Activated T-cell treated with anti-CD3 and anti-CD28 coated beads, Interleukin-2, amount 50 U/mL, for 48 hours (primary cell): ENCODE measurements around the gene CACNA1E.

Experiments used
- DNase-seq, 2 experiments: peaks; one replicate each; pipeline ENCODE4 v3.0.0-alpha.2; 2020

Gene CACNA1E

GRCh38 chr1:181714428-181714827 is 231.1 kb downstream of the CACNA1E start:
- no peak for DNase-seq

GRCh38 chr1:181718034-181718433 is 234.7 kb downstream of the CACNA1E start:
- no peak for DNase-seq

- no peak for DNase-seq
These were observed 243.1 kb downstream of the CACNA1E start for GRCh38 chr1:181726320-181727012.

GRCh38 chr1:181730606-181731005 is 247.3 kb downstream of the CACNA1E start:
- no peak for DNase-seq

GRCh38 chr1:181732218-181732990 is 249.1 kb downstream of the CACNA1E start:
- DNase-seq = no peak

GRCh38 chr1:181733486-181733885 is 250.2 kb downstream of the CACNA1E start:
- no peak for DNase-seq

- no peak for DNase-seq
These were observed 253.7 kb downstream of the CACNA1E start for GRCh38 chr1:181737056-181737455.

GRCh38 chr1:181739214-181739613 is 255.9 kb downstream of the CACNA1E start:
- no peak for DNase-seq

- DNase-seq = no peak
These were observed 259.1 kb downstream of the CACNA1E start for GRCh38 chr1:181742426-181742825.

GRCh38 chr1:181743878-181744312 is 260.6 kb downstream of the CACNA1E start:
- DNase-seq = no peak

- no peak for DNase-seq
These were observed 262.9 kb downstream of the CACNA1E start for GRCh38 chr1:181746224-181746623.

GRCh38 chr1:181748013-181748412 is 264.7 kb downstream of the CACNA1E start:
- DNase-seq = no peak

GRCh38 chr1:181754103-181754502 is 270.8 kb downstream of the CACNA1E start:
- no peak for DNase-seq

- DNase-seq = no peak
These were observed 276.2 kb downstream of the CACNA1E start for GRCh38 chr1:181759481-181759880.

- no peak for DNase-seq
These were observed 280.4 kb downstream of the CACNA1E start for GRCh38 chr1:181763736-181764135.

- DNase-seq = no peak
These were observed 282.2 kb downstream of the CACNA1E start for GRCh38 chr1:181765451-181766026.

GRCh38 chr1:181767001-181767708 is 283.8 kb downstream of the CACNA1E start:
- DNase-seq = no peak

GRCh38 chr1:181768211-181768929 is 285.1 kb downstream of the CACNA1E start:
- DNase-seq = no peak

GRCh38 chr1:181768930-181769280 is 285.6 kb downstream of the CACNA1E start:
- no peak for DNase-seq

- no peak for DNase-seq
These were observed 286.5 kb downstream of the CACNA1E start for GRCh38 chr1:181769846-181770245.

GRCh38 chr1:181772714-181773113 is 289.4 kb downstream of the CACNA1E start:
- DNase-seq = no peak

GRCh38 chr1:181776044-181776443 is 292.7 kb downstream of the CACNA1E start:
- DNase-seq = no peak

GRCh38 chr1:181777286-181777685 is 294.0 kb downstream of the CACNA1E start:
- no peak for DNase-seq
